HEK293T (cell line): Measurements from ENCODE around the gene C6orf120.

Source experiments
- ARNT ChIP-seq: fragments of 450-650 bp; IDR thresholded peaks from 2 replicates; pipeline ENCODE4 v1.6.1; 2017; ENCODE audit warnings: mild to moderate bottlenecking
- BHLHE40 ChIP-seq: fragments of 450-650 bp; IDR thresholded peaks from 2 replicates; pipeline ENCODE4 v1.6.1; 2016; ENCODE audit warnings: mild to moderate bottlenecking, moderate library complexity, borderline replicate concordance
- ELF4 ChIP-seq: fragments of 450-650 bp; IDR thresholded peaks from 2 replicates; pipeline ENCODE4 v1.6.1; 2017; ENCODE audit warnings: antibody characterized with exemption
- FOXA1 ChIP-seq: fragments of 450-650 bp; IDR thresholded peaks from 2 replicates; pipeline ENCODE4 v1.6.1; 2016; ENCODE audit warnings: mild to moderate bottlenecking
- FOXK2 ChIP-seq: fragments of 450-650 bp; IDR thresholded peaks from 2 replicates; pipeline ENCODE4 v1.6.1; 2016; ENCODE audit warnings: mild to moderate bottlenecking
- FOXM1 ChIP-seq: fragments of 450-650 bp; IDR thresholded peaks from 2 replicates; pipeline ENCODE4 v1.6.1; 2017; ENCODE audit warnings: mild to moderate bottlenecking, borderline replicate concordance
- HDGF ChIP-seq: fragments of 450-650 bp; IDR thresholded peaks from 2 replicates; pipeline ENCODE4 v1.6.1; 2017; ENCODE audit warnings: antibody characterized with exemption, borderline replicate concordance
- LEF1 ChIP-seq: fragments of 450-650 bp; IDR thresholded peaks from 2 replicates; pipeline ENCODE4 v1.6.1; 2017; ENCODE audit warnings: mild to moderate bottlenecking, borderline replicate concordance
- NFRKB ChIP-seq: fragments of 450-650 bp; IDR thresholded peaks from 2 replicates; pipeline ENCODE4 v1.6.1; 2016; ENCODE audit warnings: mild to moderate bottlenecking, moderate library complexity
- SP1 ChIP-seq: fragments of 450-650 bp; IDR thresholded peaks from 2 replicates; pipeline ENCODE4 v1.6.1; 2017
- SUZ12 ChIP-seq: fragments of 450-650 bp; IDR thresholded peaks from 2 replicates; pipeline ENCODE4 v1.6.1; 2016; ENCODE audit warnings: mild to moderate bottlenecking
- TARDBP ChIP-seq: fragments of 450-650 bp; IDR thresholded peaks from 2 replicates; pipeline ENCODE4 v1.6.1; 2016
- ZNF384 ChIP-seq: fragments of 450-650 bp; IDR thresholded peaks from 2 replicates; pipeline ENCODE4 v1.6.1; 2016

DNA sequence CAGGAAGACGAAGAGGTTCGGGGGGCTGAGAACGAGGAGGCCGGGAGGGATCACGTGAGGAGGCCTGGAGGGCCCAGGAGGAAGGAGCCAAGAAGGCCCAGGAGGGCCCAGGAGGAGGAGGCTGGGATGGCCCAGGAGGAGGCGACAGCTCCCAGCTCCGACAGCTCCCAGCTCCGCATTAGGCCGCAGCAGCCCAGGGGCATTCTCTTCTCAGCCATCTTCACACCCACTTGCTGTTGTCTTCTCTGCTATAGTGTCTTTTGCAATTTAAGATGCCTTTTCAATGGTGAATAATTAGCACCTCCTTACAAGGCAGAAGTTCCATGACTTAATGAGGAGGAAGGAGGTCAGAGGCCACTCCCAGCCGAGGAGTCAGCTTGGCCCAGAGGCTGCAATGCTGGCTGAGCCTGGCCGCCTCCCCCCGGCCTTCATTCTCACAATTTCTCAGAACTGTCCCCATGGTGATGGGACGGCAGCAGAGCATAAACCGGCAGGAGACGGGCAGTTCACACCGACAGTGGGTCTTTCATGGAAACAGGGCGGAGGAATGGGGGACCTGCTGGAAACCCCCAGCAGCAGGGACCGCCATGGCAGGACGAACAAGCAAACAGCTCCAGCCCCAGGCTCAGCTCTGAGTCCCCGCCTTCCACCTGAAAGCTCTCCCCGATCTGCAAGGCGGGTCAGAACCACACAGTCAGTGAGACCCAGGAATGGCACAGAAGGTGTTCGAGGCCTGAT, 45.2 kb upstream of the C6orf120 start:
- no peak for TF ChIP-seq ARNT
- no peak for TF ChIP-seq SP1
- TF ChIP-seq SUZ12: no peak
- TF ChIP-seq FOXA1: no peak
- no peak for TF ChIP-seq FOXM1
- no peak for TF ChIP-seq BHLHE40
- no peak for TF ChIP-seq ELF4
- no peak for TF ChIP-seq NFRKB
- TF ChIP-seq TARDBP: no peak
- no peak for TF ChIP-seq ZNF384
- TF ChIP-seq LEF1: no peak
- TF ChIP-seq FOXK2: no peak
- TF ChIP-seq HDGF: no peak
